Heart left ventricle (tissue), 13 donors: Measurements from ENCODE around the gene FAHD1.

Experiments
- POLR2A ChIP-seq, 2 donors: fragments of 450-650 bp; IDR thresholded peaks; one replicate each; pipeline ENCODE4 v1.6.1; 2017; ENCODE audit warnings: antibody characterized with exemption in 2 of 2, mild to moderate bottlenecking in 2 of 2, moderate library complexity in 2 of 2
- TF ChIP-seq, protein P1 (sequence below), 12 donors: fragments of 200-600 bp; sonication (generic) in 4 of 12; IDR thresholded peaks; one replicate each; pipeline versions ENCODE4 v1.5.0 to v1.8.0; 2018 to 2022; ENCODE audit warnings: antibody characterized with exemption in 12 of 12, mild to moderate bottlenecking in 5 of 12
- donor health status: ischemic (EF 13 %, LVEDD 7.1; RV severe dilation, severe dysfunction).
- donor health status: DM: no; HTN: yes; CAD: no.
- donor health status: DM: no; HTN: no; CAD: no.
- donor health status: ischemic (EF 25% LVEDD 6.9; RV normal size, moderate dysfunction).
- donor health status: ischemic (EF 25% LVEDD 5.7; RV mildly dilated, moderate dysfunction).
- donor health status: ischemic (EF 35%, LVEDD 5.7; RV mildly dilated, moderate dysfunction).
- donor health status: nonischemic (EF 11% LVEDD 7.7; RV severe dilation, severe dysfunction).
- donor health status: DM: yes; HTN: yes; CAD: no.
- donor health status: PGD.
- donor health status: ischemic (EF 29% LVEDD 5.4; RV normal size, mild dysfunction).
- donor health status: nonischemic (EF 23%, LVEDD 6.1; RV moderate dilation, normal function).

DNA sequence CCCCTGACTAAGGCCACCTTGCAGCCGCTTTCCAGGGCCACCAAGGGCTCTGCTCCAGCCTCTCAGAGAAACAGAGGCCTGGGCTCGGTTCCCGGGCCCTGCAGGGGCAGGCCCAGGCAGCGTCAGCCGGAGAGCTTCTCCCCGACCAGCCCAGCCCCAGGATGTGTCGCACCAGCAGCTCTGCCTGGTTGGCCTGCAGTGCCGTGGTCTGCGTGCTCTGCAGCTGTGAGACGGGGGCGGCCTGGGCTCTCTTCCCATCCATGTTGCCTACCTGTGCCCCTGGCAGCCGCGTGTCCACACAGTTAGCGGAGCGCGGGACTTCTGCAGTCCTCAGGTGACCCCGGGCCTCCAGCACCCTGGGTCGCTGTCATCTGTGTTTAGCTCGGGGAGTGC, 38.3 kb upstream of the FAHD1 start:
- TF ChIP-seq, protein P1, sequence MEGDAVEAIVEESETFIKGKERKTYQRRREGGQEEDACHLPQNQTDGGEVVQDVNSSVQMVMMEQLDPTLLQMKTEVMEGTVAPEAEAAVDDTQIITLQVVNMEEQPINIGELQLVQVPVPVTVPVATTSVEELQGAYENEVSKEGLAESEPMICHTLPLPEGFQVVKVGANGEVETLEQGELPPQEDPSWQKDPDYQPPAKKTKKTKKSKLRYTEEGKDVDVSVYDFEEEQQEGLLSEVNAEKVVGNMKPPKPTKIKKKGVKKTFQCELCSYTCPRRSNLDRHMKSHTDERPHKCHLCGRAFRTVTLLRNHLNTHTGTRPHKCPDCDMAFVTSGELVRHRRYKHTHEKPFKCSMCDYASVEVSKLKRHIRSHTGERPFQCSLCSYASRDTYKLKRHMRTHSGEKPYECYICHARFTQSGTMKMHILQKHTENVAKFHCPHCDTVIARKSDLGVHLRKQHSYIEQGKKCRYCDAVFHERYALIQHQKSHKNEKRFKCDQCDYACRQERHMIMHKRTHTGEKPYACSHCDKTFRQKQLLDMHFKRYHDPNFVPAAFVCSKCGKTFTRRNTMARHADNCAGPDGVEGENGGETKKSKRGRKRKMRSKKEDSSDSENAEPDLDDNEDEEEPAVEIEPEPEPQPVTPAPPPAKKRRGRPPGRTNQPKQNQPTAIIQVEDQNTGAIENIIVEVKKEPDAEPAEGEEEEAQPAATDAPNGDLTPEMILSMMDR (IDR thresholded peaks at IDR 0.05): no peak
- TF ChIP-seq POLR2A (IDR thresholded peaks at IDR 0.05): no peak
